Measurements from ENCODE around the gene SVIL.

SVIL gene

DNA sequence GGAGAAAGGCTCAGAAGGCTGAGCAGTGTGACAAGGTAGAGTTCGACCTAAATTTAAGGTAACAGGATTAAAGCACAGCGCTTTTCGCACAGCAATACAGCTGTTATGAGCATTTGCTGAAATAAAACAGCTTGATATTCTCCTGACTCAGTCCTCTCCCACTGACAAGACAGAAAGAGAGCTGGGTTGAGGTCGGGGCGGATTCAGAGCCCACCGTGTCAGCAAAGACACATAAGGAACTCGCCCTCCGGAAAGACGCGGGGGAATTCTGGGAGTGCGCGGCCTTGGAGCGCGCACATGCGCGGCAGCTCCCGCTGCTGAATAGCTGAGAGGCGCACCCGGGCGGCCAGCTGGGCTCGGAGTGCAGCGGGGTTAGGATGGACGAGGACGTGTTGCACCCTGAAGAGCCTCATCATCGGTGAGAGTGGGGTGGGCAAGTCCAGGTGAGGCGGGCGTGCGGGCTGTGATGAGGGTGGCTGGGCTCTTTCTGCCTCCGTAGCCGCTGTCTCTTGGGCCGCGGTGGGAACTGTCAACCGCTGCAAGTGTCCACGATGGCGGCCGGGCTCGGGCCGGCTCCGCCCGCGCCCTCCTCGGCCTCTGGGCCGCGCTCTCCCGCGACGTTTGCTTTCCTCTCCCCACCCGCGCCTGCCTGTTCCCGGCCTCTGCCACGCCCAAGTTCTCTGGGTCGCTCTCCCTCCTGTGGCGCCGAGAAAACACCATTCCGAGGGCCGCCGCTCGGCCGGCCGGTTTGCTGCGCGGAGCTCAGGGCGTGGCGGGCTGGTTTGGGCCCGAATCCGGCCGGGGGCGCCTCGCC is 225.3 kb downstream of the SVIL start:
- DNase-seq, result peak; percentile 44

DNA sequence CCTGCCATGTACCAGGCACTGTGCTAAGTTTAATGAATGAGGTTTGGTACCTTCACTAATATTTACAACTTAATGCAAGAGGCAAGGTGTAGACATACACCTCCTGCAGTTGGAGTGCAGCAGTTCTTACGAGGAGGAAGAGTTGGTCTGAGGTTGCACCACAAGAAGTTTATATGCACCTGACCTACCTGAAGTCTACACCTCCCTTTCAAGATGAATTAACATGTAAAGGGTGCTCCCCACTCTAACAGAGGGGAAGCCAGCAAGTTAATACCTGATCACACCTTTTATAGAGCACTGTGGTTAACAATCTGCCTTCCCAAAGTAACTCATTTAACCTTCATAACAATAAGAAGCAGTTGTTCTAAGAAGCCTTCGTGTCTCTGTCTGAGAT is 225.9 kb downstream of the SVIL start:
- DNase-seq, result no peak

All from CD4-positive, alpha-beta T cell treated with Interleukin-21 for 1 hour (primary cell).